ENCODE results near the gene LAMB1.
"Not testable (repeated sequence)": the region's sequence is repeated elsewhere in the genome, so short reads cannot be mapped to it uniquely, and the experiment has no call there.

DNA sequence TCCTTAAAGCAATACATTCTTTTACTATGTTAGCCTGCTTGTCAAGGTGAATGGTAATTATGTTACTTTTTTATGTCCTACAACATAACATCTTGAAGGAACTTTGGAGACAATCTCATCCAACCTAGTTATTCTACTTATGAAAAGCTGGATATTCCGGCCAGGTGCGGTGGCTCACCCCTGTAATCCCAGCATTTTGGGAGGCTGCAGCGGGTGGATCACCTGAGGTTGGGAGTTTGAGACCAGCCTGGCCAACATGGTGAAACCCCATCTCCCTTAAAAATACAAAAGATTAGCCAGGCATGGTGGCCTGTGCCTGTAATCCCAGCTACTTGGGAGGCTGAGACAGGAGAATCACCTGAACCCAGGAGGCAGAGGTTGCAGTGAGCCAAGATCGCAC, 46.0 kb downstream of the LAMB1 start:
- TF ChIP-seq, protein P1, sequence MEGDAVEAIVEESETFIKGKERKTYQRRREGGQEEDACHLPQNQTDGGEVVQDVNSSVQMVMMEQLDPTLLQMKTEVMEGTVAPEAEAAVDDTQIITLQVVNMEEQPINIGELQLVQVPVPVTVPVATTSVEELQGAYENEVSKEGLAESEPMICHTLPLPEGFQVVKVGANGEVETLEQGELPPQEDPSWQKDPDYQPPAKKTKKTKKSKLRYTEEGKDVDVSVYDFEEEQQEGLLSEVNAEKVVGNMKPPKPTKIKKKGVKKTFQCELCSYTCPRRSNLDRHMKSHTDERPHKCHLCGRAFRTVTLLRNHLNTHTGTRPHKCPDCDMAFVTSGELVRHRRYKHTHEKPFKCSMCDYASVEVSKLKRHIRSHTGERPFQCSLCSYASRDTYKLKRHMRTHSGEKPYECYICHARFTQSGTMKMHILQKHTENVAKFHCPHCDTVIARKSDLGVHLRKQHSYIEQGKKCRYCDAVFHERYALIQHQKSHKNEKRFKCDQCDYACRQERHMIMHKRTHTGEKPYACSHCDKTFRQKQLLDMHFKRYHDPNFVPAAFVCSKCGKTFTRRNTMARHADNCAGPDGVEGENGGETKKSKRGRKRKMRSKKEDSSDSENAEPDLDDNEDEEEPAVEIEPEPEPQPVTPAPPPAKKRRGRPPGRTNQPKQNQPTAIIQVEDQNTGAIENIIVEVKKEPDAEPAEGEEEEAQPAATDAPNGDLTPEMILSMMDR (conservative IDR thresholded peaks at IDR 0.05; ENCODE audit: low read depth, low read length): not testable (repeated sequence)
- not testable (repeated sequence) for TF ChIP-seq EZH2phosphoT487 (IDR thresholded peaks at IDR 0.05; ENCODE audit: borderline replicate concordance, low read length)
